Fibroblast of skin of left biceps (primary cell): ENCODE measurements around the gene KIF16B.
"Not testable (repeated sequence)": the region's sequence is repeated elsewhere in the genome, so short reads cannot be mapped to it uniquely, and the experiment has no call there.

Experiments
- DNase-seq, 2 experiments: peaks; one replicate each; pipeline ENCODE4 v3.0.0-alpha.2; 2013; ENCODE audit warnings: low read depth in 2 of 2

KIF16B gene

GRCh38 chr20:16519673-16520072, 53.6 kb downstream of the KIF16B start:
- not testable (repeated sequence) for DNase-seq

GRCh38 chr20:16518784-16519084, 54.5 kb downstream of the KIF16B start:
- DNase-seq, result no peak

GRCh38 chr20:16517946-16518783, 55.1 kb downstream of the KIF16B start:
- DNase-seq, result no peak

GRCh38 chr20:16516794-16517193, 56.5 kb downstream of the KIF16B start:
- DNase-seq, result no peak

- no peak for DNase-seq
These were observed 58.2 kb downstream of the KIF16B start for GRCh38 chr20:16515046-16515445.

GRCh38 chr20:16514140-16514539, 59.1 kb downstream of the KIF16B start:
- no peak for DNase-seq

- DNase-seq, result no peak
These were observed 67.4 kb downstream of the KIF16B start for GRCh38 chr20:16505894-16506293.

- peak; percentile 65 to 77 for DNase-seq
These were observed 71.9 kb downstream of the KIF16B start for GRCh38 chr20:16501301-16501700.

GRCh38 chr20:16500197-16500596, 73.1 kb downstream of the KIF16B start:
- DNase-seq, result no peak

GRCh38 chr20:16498526-16499253, 74.6 kb downstream of the KIF16B start:
- no peak for DNase-seq

- no peak for DNase-seq
These were observed 75.4 kb downstream of the KIF16B start for GRCh38 chr20:16497896-16498295.

GRCh38 chr20:16493486-16493885, 79.8 kb downstream of the KIF16B start:
- DNase-seq, result no peak

- no peak for DNase-seq
These were observed 81.8 kb downstream of the KIF16B start for GRCh38 chr20:16491294-16491905.

GRCh38 chr20:16490696-16491095, 82.6 kb downstream of the KIF16B start:
- DNase-seq, result no peak

- no peak for DNase-seq
These were observed 84.6 kb downstream of the KIF16B start for GRCh38 chr20:16488616-16489015.

GRCh38 chr20:16488086-16488485, 85.2 kb downstream of the KIF16B start:
- DNase-seq, result no peak

- DNase-seq, result no peak
These were observed 86.7 kb downstream of the KIF16B start for GRCh38 chr20:16486532-16486931.

GRCh38 chr20:16485401-16485800, 87.8 kb downstream of the KIF16B start:
- peak; percentile 42 to 44 for DNase-seq

- DNase-seq, result no peak
These were observed 90.2 kb downstream of the KIF16B start for GRCh38 chr20:16483024-16483423.

GRCh38 chr20:16481977-16482376, 91.3 kb downstream of the KIF16B start:
- DNase-seq, result no peak

- DNase-seq, result no peak
These were observed 93.6 kb downstream of the KIF16B start for GRCh38 chr20:16479666-16480065.

GRCh38 chr20:16477632-16478031, 95.6 kb downstream of the KIF16B start:
- no peak for DNase-seq

- peak in 1 of 2 experiments; percentile 8 for DNase-seq
These were observed 97.2 kb downstream of the KIF16B start for GRCh38 chr20:16476032-16476431.
